Astrocyte (in vitro differentiated cells and primary cell): ENCODE results near the gene KIF1C. TPM values are rescaled to one million over a fixed set of nuclear protein-coding genes. Genes with fewer than 3 reads are reported as not detected.

Experiments
- DNase-seq: peaks from one replicate; pipeline ENCODE4 v3.0.0-alpha.2; 2010; ENCODE audit warnings: low read depth
- FAIRE-seq: peaks from 2 replicates; lab custom pipeline; 2011; peaks lifted over from hg19 to GRCh38; lab: Jason Lieb, UNC
- H2AFZ ChIP-seq: 2 replicates; pipeline ENCODE4 v1.6.0; 2012; ENCODE audit warnings: low read depth, low read length, inconsistent platforms
- H3K27ac ChIP-seq: 2 replicates; pipeline ENCODE4 v1.5.1; 2011; ENCODE audit warnings: low read depth, low read length, inconsistent platforms
- H3K27me3 ChIP-seq: 2 replicates; pipeline ENCODE4 v1.6.0; 2011; ENCODE audit warnings: low read length, inconsistent platforms; ENCODE audit not compliant: insufficient read depth
- H3K36me3 ChIP-seq: 2 replicates; pipeline ENCODE4 v1.5.1; 2011; ENCODE audit warnings: low read length, inconsistent platforms; ENCODE audit not compliant: insufficient read depth
- H3K4me1 ChIP-seq: 2 replicates; pipeline ENCODE4 v1.5.1; 2011; ENCODE audit warnings: low read length, inconsistent platforms; ENCODE audit not compliant: insufficient read depth
- H3K4me2 ChIP-seq: 2 replicates; pipeline ENCODE4 v1.6.0; 2012; ENCODE audit warnings: low read length, inconsistent platforms
- H3K4me3 ChIP-seq: 2 replicates; pipeline ENCODE4 v1.5.1; 2011; ENCODE audit warnings: low read depth, mild to moderate bottlenecking, low read length, inconsistent platforms; ENCODE audit not compliant: insufficient read depth
- H3K79me2 ChIP-seq: 2 replicates; pipeline ENCODE4 v1.6.0; 2012; ENCODE audit warnings: mild to moderate bottlenecking, low read length, inconsistent platforms; ENCODE audit not compliant: insufficient read depth
- H3K9ac ChIP-seq: 2 replicates; pipeline ENCODE4 v1.6.0; 2012; ENCODE audit warnings: mild to moderate bottlenecking, low read length, inconsistent platforms
- H3K9me3 ChIP-seq: 2 replicates; pipeline ENCODE4 v1.5.1; 2012; ENCODE audit warnings: low read depth, mild to moderate bottlenecking, low read length, inconsistent platforms; ENCODE audit not compliant: insufficient read depth
- H4K20me1 ChIP-seq: 2 replicates; pipeline ENCODE4 v1.6.0; 2012; ENCODE audit warnings: low read length, inconsistent platforms; ENCODE audit not compliant: insufficient read depth
- H3K27ac Mint-ChIP-seq: one replicate; pipeline ENCODE4 v1.8.0; 2021; ENCODE audit warnings: mild to moderate bottlenecking, mixed read lengths; ENCODE audit not compliant: unreplicated experiment
- H3K27me3 Mint-ChIP-seq: one replicate; pipeline ENCODE4 v1.8.0; 2021; ENCODE audit warnings: low read depth, mixed read lengths; ENCODE audit not compliant: unreplicated experiment
- H3K36me3 Mint-ChIP-seq: one replicate; pipeline ENCODE4 v1.8.0; 2021; ENCODE audit warnings: low read depth, mixed read lengths; ENCODE audit not compliant: unreplicated experiment
- H3K4me1 Mint-ChIP-seq: one replicate; pipeline ENCODE4 v1.8.0; 2021; ENCODE audit warnings: low read depth, mixed read lengths; ENCODE audit not compliant: unreplicated experiment
- H3K4me3 Mint-ChIP-seq: one replicate; pipeline ENCODE4 v1.8.0; 2021; ENCODE audit warnings: mild to moderate bottlenecking, moderate library complexity, mixed read lengths; ENCODE audit not compliant: unreplicated experiment
- H3K9me3 Mint-ChIP-seq: one replicate; pipeline ENCODE4 v1.8.0; 2021; ENCODE audit warnings: mild to moderate bottlenecking, mixed read lengths; ENCODE audit not compliant: unreplicated experiment
- CTCF ChIP-seq: IDR thresholded peaks from 2 replicates; pipeline ENCODE4 v1.5.1; 2011; ENCODE audit warnings: low read depth, mild to moderate bottlenecking, inconsistent platforms, low read length, moderate library complexity; ENCODE audit not compliant: insufficient read depth
- EZH2 ChIP-seq: IDR thresholded peaks from 2 replicates; pipeline ENCODE4 v1.6.1; 2012; ENCODE audit warnings: mild to moderate bottlenecking, low read length, inconsistent platforms; ENCODE audit not compliant: insufficient read depth
- total RNA-seq: library from RNA; stranded (reverse); gene quantifications from 2 replicates; pipeline ENCODE4 v1.2.1, GENCODE V29; 2021

KIF1C gene
- total RNA-seq, 1 donor from 2014 or later = 109 TPM

DNA sequence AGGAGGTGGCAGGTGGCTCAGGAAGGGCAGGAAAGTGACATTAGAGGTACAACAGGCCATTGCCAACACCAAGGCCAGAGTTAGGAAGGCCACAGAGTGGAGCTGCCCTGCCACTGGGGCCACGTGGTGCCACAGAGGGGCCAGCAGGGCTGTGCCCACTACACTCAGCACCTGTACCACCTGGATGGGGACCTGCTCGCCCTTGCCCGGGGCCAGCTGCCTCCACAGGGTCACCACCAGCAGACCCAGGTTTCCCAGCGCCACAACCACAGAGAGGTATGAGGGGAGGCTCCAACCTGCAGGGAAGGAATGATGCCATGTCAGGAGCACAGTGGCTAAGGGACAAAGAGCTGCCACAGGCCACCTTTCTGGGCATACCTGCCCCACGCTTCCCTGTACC, 36.3 kb downstream of the KIF1C start:
- H3K36me3 Mint-ChIP-seq = no peaks in the 10 kb centered on the region
- no peak for FAIRE-seq
- no peaks in the 10 kb centered on the region for H3K27me3 ChIP-seq
- no peaks in the 10 kb centered on the region for H3K4me1 Mint-ChIP-seq
- H4K20me1 ChIP-seq = no peaks in the 10 kb centered on the region
- H3K4me2 ChIP-seq = no peak overlapping the region
- H3K27me3 Mint-ChIP-seq = peaks cover 15% of the 10 kb centered on the region
- H3K4me1 ChIP-seq = no peaks in the 10 kb centered on the region
- no peak overlapping the region for H3K4me3 ChIP-seq
- no peaks in the 10 kb centered on the region for H3K79me2 ChIP-seq
- no peaks in the 10 kb centered on the region for H3K9me3 ChIP-seq
- no peaks in the 10 kb centered on the region for H3K9me3 Mint-ChIP-seq
- H2AFZ ChIP-seq = no peak overlapping the region
- H3K36me3 ChIP-seq = no peaks in the 10 kb centered on the region
- no peak overlapping the region for H3K9ac ChIP-seq
- no peak for DNase-seq
- H3K4me3 Mint-ChIP-seq = no peak overlapping the region
- TF ChIP-seq EZH2 = no peak
- TF ChIP-seq CTCF = no peak
- no peak overlapping the region for H3K27ac ChIP-seq
- H3K27ac Mint-ChIP-seq = peak overlapping the region; percentile 58

GRCh38 chr17:5034651-5035050, 36.9 kb downstream of the KIF1C start:
- Histone ChIP-seq H3K36me3 (no peaks in the 10 kb centered on the region), H3K27ac (no peak overlapping the region), H3K9me3 (no peaks in the 10 kb centered on the region), H2AFZ (no peak overlapping the region), H3K4me3 (no peak overlapping the region), H3K4me1 (no peaks in the 10 kb centered on the region), H3K27me3 (no peaks in the 10 kb centered on the region), H3K4me2 (no peak overlapping the region), H4K20me1 (no peaks in the 10 kb centered on the region), H3K9ac (no peak overlapping the region), H3K79me2 (no peaks in the 10 kb centered on the region)
- H3K36me3 Mint-ChIP-seq = no peaks in the 10 kb centered on the region
- peak overlapping the region; percentile 58 for H3K27ac Mint-ChIP-seq
- H3K4me3 Mint-ChIP-seq = no peak overlapping the region
- no peaks in the 10 kb centered on the region for H3K4me1 Mint-ChIP-seq
- DNase-seq (no peak), FAIRE-seq (no peak)
- no peak for TF ChIP-seq CTCF
- no peak for TF ChIP-seq EZH2
- peaks cover 17% of the 10 kb centered on the region for H3K27me3 Mint-ChIP-seq
- H3K9me3 Mint-ChIP-seq = no peaks in the 10 kb centered on the region

DNA sequence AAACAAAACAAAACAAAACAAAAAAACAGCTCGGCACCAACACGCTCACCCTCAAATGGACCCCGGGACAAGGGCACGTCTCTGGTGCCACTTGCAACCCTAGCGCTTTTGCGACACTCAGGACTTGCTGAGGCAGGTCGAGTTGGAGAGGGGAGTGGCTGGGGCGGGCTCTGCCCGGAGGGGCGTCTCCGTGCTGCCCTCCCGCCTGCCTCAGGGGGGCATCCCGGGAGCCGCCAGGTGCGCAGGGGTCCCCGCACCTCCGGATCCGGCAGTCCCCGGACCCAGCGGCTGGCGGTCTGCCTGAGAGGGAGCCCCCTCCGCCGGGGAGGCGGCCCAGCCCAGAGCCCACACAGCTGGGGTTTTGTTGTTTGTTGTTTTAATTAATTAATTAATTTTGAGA, 37.6 kb downstream of the KIF1C start, which contains the start of gene SLC52A1:
Gene SLC52A1 (minus strand): TSS at position 112 of the 400 bp plus-strand sequence. CDS start 820 bp downstream, outside the sequence.
- Mint-ChIP-seq H3K4me3 (no peak within 1 kb of the TSS), H3K27me3 (peaks cover 18% of the 10 kb centered on the region), H3K36me3 (no peaks in the 10 kb centered on the region), H3K27ac (peak within 1 kb of the TSS; percentile 58), H3K4me1 (no peaks in the 10 kb centered on the region), H3K9me3 (no peaks in the 10 kb centered on the region)
- no peak for DNase-seq
- TF ChIP-seq CTCF (no peak), EZH2 (no peak)
- no peaks in the 10 kb centered on the region for H3K9me3 ChIP-seq
- peak within 1 kb of the TSS; percentile 72 for H3K4me2 ChIP-seq
- H3K27me3 ChIP-seq = no peaks in the 10 kb centered on the region
- H3K27ac ChIP-seq = no peak within 1 kb of the TSS
- no peaks in the 10 kb centered on the region for H3K79me2 ChIP-seq
- H3K36me3 ChIP-seq = no peaks in the 10 kb centered on the region
- FAIRE-seq = no peak
- no peak within 1 kb of the TSS for H3K4me3 ChIP-seq
- H2AFZ ChIP-seq = no peak within 1 kb of the TSS
- H3K9ac ChIP-seq = no peak within 1 kb of the TSS
- H3K4me1 ChIP-seq = no peaks in the 10 kb centered on the region
- H4K20me1 ChIP-seq = no peaks in the 10 kb centered on the region
